Measurements from ENCODE around the gene ITIH5. TPM values are rescaled to one million over a fixed set of nuclear protein-coding genes. Genes with fewer than 3 reads are reported as not detected.
A peak's percentile ranks its signal among the peaks of the same experiment; 100 is the strongest.

Gene ITIH5
- total and polyA plus RNA-seq, 8 donors: 4.4 to 28.6 (median 9.4) TPM

- 65 to 80% methylated on average over 6 of the region's 6 CpGs for WGBS, 2 donors
- Histone ChIP-seq H3K9me3 (no peaks in the 10 kb centered on the region), H3K4me1 (no peaks in the 10 kb centered on the region), H3K36me3 (no peaks in the 10 kb centered on the region), H3K4me3 (no peak overlapping the region), H3K27me3 (peaks cover 0 to 3% (median 0%) of the 10 kb centered on the region in 4 donors), H3K27ac (no peak overlapping the region)
- no peak for TF ChIP-seq CTCF (IDR thresholded peaks at IDR 0.05)
- DNase-seq (no peak), FAIRE-seq (no peak), ATAC-seq (peak in 1 of 4 donors; percentile 19)
- intact Hi-C loops (cut with DNase I): no loop called here
Measured at GRCh38 chr10:7519351-7519750, 147.4 kb downstream of the ITIH5 start.

GRCh38 chr10:7518693-7519092 lies 148.1 kb downstream of the ITIH5 start:
- DNase-seq (no peak), ATAC-seq (no peak), FAIRE-seq (no peak)
- intact Hi-C loops (cut with DNase I): no loop called here
- Histone ChIP-seq H3K27ac (no peak overlapping the region), H3K27me3 (peaks cover 0 to 3% (median 0%) of the 10 kb centered on the region in 4 donors), H3K4me3 (no peak overlapping the region), H3K36me3 (no peaks in the 10 kb centered on the region), H3K4me1 (no peaks in the 10 kb centered on the region), H3K9me3 (no peaks in the 10 kb centered on the region)
- TF ChIP-seq CTCF (IDR thresholded peaks at IDR 0.05): no peak
- WGBS, 2 donors: 77 to 100% methylated on average over 1 of the region's 1 CpG

- intact Hi-C loops (cut with DNase I): no loop called here
- no peak for TF ChIP-seq CTCF (IDR thresholded peaks at IDR 0.05)
- Histone ChIP-seq H3K27me3 (peaks cover 0 to 3% (median 0%) of the 10 kb centered on the region in 4 donors), H3K27ac (no peak overlapping the region), H3K4me1 (peaks cover 0 to 4% (median 0%) of the 10 kb centered on the region in 3 donors), H3K36me3 (no peaks in the 10 kb centered on the region), H3K9me3 (no peaks in the 10 kb centered on the region), H3K4me3 (no peak overlapping the region)
- no peak for FAIRE-seq
- 72 to 73% methylated on average over 5 of the region's 5 CpGs for WGBS, 2 donors
- DNase-seq: no peak
- ATAC-seq: peak in 1 of 4 donors; percentile 44
Measured at GRCh38 chr10:7515439-7515838, 151.3 kb downstream of the ITIH5 start.

- FAIRE-seq: no peak
- intact Hi-C loops (cut with DNase I): no loop called here
- H3K4me1 ChIP-seq: peaks cover 0 to 4% (median 0%) of the 10 kb centered on the region in 3 donors
- peak in 1 of 4 donors; percentile 25 for ATAC-seq
- H3K27me3 ChIP-seq: peaks cover 0 to 3% (median 0%) of the 10 kb centered on the region in 4 donors
- no peak for DNase-seq
- TF ChIP-seq CTCF (IDR thresholded peaks at IDR 0.05): no peak
- no peaks in the 10 kb centered on the region for H3K9me3 ChIP-seq
- no peak overlapping the region for H3K4me3 ChIP-seq
- 31 to 36% methylated on average over 4 of the region's 4 CpGs for WGBS, 2 donors
- H3K27ac ChIP-seq: no peak overlapping the region
- no peaks in the 10 kb centered on the region for H3K36me3 ChIP-seq
Measured at GRCh38 chr10:7513936-7514335, 152.8 kb downstream of the ITIH5 start.

GRCh38 chr10:7513455-7513854 lies 153.3 kb downstream of the ITIH5 start:
- ATAC-seq: peak in 3 of 4 donors; percentile 25 to 56 (median 42)
- intact Hi-C loops (cut with DNase I): no loop called here
- H3K4me1 ChIP-seq: peaks cover 0 to 4% (median 0%) of the 10 kb centered on the region in 3 donors
- no peak overlapping the region for H3K4me3 ChIP-seq
- H3K9me3 ChIP-seq: no peaks in the 10 kb centered on the region
- no peak for FAIRE-seq
- DNase-seq: no peak
- 17 to 28% methylated on average over 3 of the region's 3 CpGs for WGBS, 2 donors
- H3K27me3 ChIP-seq: peaks cover 0 to 3% (median 0%) of the 10 kb centered on the region in 4 donors
- H3K36me3 ChIP-seq: no peaks in the 10 kb centered on the region
- no peak for TF ChIP-seq CTCF (IDR thresholded peaks at IDR 0.05)
- no peak overlapping the region for H3K27ac ChIP-seq

Data from pancreas (tissue), 10 donors.